K562 (cell line): ENCODE results near the gene MYO18B.

ENCODE experiments used
- KLF13 ChIP-seq: fragments of 450-650 bp; IDR thresholded peaks from 2 replicates; pipeline ENCODE4 v1.6.1; 2016; ENCODE audit warnings: missing genetic modification characterization, low read depth, mild to moderate bottlenecking, missing compliant biosample characterization, moderate library complexity, borderline replicate concordance
- RAD21 ChIP-seq, 2 experiments: fragments of 250-450 bp in 1 of 2; fragments of 450-650 bp in 1 of 2; sonication (Bioruptor Pico) in 1 of 2; formaldehyde crosslinking in 1 of 2; IDR thresholded peaks in 1 of 2; conservative IDR thresholded peaks in 1 of 2; 2 replicates each; pipeline versions ENCODE4 v1.4.0 to v1.8.0; 2020 to 2022; ENCODE audit warnings: mild to moderate bottlenecking in 2 of 2, moderate library complexity in 1 of 2
- RUNX1 ChIP-seq: sonication (generic); IDR thresholded peaks from 2 replicates; pipeline ENCODE4 v1.6.1; 2016; ENCODE audit warnings: antibody characterized with exemption, low read depth
- SRSF9 ChIP-seq: fragments of 200-400 bp; formaldehyde crosslinking; IDR thresholded peaks from 2 replicates; pipeline ENCODE4 v1.6.1; 2017; ENCODE audit warnings: low read depth, low read length, borderline replicate concordance
- XRCC3 ChIP-seq: fragments of 450-650 bp; IDR thresholded peaks from 2 replicates; pipeline ENCODE4 v1.6.1; 2017; ENCODE audit warnings: mild to moderate bottlenecking, moderate library complexity
- YY1 ChIP-seq, 3 experiments: IDR thresholded peaks; 2 replicates each; pipeline ENCODE4 v1.6.1; 2011; ENCODE audit warnings: low read length in 2 of 3, mild to moderate bottlenecking in 2 of 3, moderate library complexity in 2 of 3, borderline replicate concordance in 1 of 3, control low read depth in 1 of 3, low read depth in 1 of 3; ENCODE audit not compliant: insufficient read depth in 3 of 3, insufficient replicate concordance in 2 of 3, control insufficient read depth in 1 of 3, insufficient read length in 1 of 3; ENCODE audit errors: extremely low read depth in 1 of 3
- ZNF217 ChIP-seq: sonication (generic); formaldehyde crosslinking; IDR thresholded peaks from 2 replicates; pipeline ENCODE4 v1.8.0; 2022; ENCODE audit warnings: mild to moderate bottlenecking, missing genetic modification reagents
- TF ChIP-seq, protein P1 (sequence below): fragments of 250-450 bp; sonication (Bioruptor Pico); IDR thresholded peaks from 2 replicates; pipeline ENCODE4 v1.5.0; 2020; ENCODE audit warnings: mild to moderate bottlenecking
- TF ChIP-seq, protein P2 (sequence below): IDR thresholded peaks from 2 replicates; pipeline ENCODE4 v1.6.1; 2011; ENCODE audit not compliant: insufficient read length; ENCODE audit errors: extremely low read depth
- TF ChIP-seq, protein P3 (sequence below): IDR thresholded peaks from 2 replicates; pipeline ENCODE4 v1.6.1; 2016; ENCODE audit warnings: missing genetic modification characterization, missing compliant biosample characterization

DNA sequence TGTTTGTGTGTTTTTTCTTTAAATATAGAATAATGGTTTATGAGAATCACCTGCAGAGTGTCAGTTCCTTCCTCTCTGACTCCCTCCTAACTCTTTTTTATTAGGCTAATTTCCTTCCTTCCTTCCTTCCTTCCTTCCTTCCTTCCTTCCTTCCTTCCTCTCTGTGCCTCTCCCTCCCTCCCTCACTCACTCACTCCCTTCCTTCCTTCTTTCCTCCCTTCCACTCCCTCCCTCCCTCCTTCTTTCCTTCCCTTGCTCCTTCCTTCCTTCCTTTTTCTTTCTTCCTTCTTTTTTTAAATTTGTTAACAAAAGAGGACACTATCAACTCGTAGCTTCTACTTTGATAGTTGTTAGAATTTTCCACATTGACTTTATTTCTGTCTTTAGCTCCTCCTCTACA lies 274.9 kb downstream of the MYO18B start:
- no peak for TF ChIP-seq YY1 (IDR thresholded peaks at IDR 0.05; ENCODE audit: borderline replicate concordance in 1 of 3, control insufficient read depth in 1 of 3, extremely low read depth in 1 of 3, insufficient read depth in 3 of 3, insufficient read length in 1 of 3, insufficient replicate concordance in 2 of 3, low read depth in 1 of 3, low read length in 2 of 3)
- TF ChIP-seq, protein P1, sequence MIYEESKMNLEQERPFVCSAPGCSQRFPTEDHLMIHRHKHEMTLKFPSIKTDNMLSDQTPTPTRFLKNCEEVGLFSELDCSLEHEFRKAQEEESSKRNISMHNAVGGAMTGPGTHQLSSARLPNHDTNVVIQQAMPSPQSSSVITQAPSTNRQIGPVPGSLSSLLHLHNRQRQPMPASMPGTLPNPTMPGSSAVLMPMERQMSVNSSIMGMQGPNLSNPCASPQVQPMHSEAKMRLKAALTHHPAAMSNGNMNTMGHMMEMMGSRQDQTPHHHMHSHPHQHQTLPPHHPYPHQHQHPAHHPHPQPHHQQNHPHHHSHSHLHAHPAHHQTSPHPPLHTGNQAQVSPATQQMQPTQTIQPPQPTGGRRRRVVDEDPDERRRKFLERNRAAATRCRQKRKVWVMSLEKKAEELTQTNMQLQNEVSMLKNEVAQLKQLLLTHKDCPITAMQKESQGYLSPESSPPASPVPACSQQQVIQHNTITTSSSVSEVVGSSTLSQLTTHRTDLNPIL (CRISPR knock-in tag) = no peak
- no peak for TF ChIP-seq KLF13 (tag)
- TF ChIP-seq RAD21 (CRISPR knock-in tag; conservative IDR thresholded peaks at IDR 0.05 in 1 of 2, IDR thresholded peaks at IDR 0.05 in 1 of 2) = no peak
- TF ChIP-seq RUNX1 = no peak
- no peak for TF ChIP-seq XRCC3
- TF ChIP-seq, protein P2, sequence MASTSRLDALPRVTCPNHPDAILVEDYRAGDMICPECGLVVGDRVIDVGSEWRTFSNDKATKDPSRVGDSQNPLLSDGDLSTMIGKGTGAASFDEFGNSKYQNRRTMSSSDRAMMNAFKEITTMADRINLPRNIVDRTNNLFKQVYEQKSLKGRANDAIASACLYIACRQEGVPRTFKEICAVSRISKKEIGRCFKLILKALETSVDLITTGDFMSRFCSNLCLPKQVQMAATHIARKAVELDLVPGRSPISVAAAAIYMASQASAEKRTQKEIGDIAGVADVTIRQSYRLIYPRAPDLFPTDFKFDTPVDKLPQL = no peak
- TF ChIP-seq ZNF217 = no peak
- TF ChIP-seq, protein P3, sequence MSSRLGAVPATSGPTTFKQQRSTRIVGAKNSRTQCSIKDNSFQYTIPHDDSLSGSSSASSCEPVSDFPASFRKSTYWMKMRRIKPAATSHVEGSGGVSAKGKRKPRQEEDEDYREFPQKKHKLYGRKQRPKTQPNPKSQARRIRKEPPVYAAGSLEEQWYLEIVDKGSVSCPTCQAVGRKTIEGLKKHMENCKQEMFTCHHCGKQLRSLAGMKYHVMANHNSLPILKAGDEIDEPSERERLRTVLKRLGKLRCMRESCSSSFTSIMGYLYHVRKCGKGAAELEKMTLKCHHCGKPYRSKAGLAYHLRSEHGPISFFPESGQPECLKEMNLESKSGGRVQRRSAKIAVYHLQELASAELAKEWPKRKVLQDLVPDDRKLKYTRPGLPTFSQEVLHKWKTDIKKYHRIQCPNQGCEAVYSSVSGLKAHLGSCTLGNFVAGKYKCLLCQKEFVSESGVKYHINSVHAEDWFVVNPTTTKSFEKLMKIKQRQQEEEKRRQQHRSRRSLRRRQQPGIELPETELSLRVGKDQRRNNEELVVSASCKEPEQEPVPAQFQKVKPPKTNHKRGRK = 0 out of 2 replicates have a peak, but pooled peaks have one; percentile 42
- no peak for TF ChIP-seq SRSF9
